Measurements from ENCODE around the gene NACC2.

NACC2 gene

DNA sequence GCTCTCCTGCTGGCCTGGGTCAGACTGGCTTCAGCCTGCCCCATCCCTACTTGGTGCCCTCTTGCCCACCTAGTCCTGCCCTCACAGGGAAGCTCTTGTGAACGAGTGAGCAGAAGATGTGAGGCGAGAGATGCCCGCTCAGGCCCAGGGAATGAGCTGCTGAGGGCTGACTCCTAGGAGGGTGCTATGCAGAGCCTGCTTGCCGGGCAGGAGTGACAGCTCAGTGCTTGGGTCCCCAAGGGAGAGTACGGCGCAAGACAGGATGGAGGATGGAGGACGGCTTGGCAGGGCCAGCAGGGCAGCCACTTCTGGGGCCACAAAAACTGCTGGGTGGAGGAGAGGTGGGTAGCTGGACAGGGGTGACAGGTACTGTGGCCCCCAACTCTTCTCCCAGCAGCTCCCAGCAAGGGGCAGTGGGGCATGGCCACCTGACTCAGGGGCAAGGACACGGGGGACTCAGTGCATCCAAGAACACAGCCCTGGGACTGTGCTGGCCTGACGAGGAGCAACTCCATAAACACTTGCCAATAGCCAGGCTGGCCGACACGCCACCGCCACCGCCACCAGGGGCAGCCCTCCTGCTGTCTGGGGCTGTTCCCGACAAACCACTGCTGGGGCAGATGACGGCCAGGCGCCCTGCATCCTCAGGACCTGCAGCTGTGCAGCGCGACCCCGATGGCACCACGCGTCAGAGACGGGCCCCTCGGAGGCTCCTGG, 78.4 kb downstream of the NACC2 start:
- no peak overlapping the region for H3K27ac ChIP-seq (replicated peaks; ENCODE audit: low read length)
- H2BK5ac ChIP-seq (ENCODE audit: low read length) = peak overlapping the region; percentile 82
- peak overlapping the region; percentile 30 for H3K9ac ChIP-seq (ENCODE audit: low read depth, low read length, poor library complexity)
- H2AFZ ChIP-seq (ENCODE audit: low read length) = no peak overlapping the region
- WGBS, 2 donors (ENCODE audit: extremely low coverage in 2 of 2, insufficient read length in 2 of 2, insufficient replicate concordance in 1 of 2) = no CpG with 5 or more reads among the region's 23 CpGs
- no peak overlapping the region for H3K4me3 ChIP-seq (ENCODE audit: low read length in 2 of 2)
- no peak overlapping the region for H4K8ac ChIP-seq (ENCODE audit: low read depth, low read length)
- H2BK12ac ChIP-seq (ENCODE audit: low read length) = peak overlapping the region; percentile 90
- peak overlapping the region; percentile 95 for H2AK5ac ChIP-seq (ENCODE audit: low read depth, low read length)
- H2BK120ac ChIP-seq (ENCODE audit: low read depth, low read length) = no peak overlapping the region
- peak overlapping the region; percentile 85 for H3K23ac ChIP-seq (ENCODE audit: low read depth, low read length, poor library complexity)
- H3K4ac ChIP-seq (ENCODE audit: low read length) = peak overlapping the region; percentile 23
- H4K91ac ChIP-seq (ENCODE audit: low read depth, low read length, poor library complexity) = no peak overlapping the region
- DNase-seq (ENCODE audit: low spot score) = no peak
- peak overlapping the region; percentile 64 for H2BK15ac ChIP-seq (ENCODE audit: low read length)
- H3K14ac ChIP-seq (ENCODE audit: low read length) = peak overlapping the region; percentile 82
- no peaks in the 10 kb centered on the region for H3K27me3 ChIP-seq (ENCODE audit: control insufficient read depth in 3 of 3, insufficient read depth in 3 of 3, low read depth in 1 of 3, low read length in 3 of 3)
- H3K4me1 ChIP-seq (ENCODE audit: control insufficient read depth in 2 of 2, insufficient read depth in 1 of 2, low read depth in 1 of 2, low read length in 2 of 2) = peaks cover 7 to 16% of the 10 kb centered on the region in 2 donors
- peaks cover 13% of the 10 kb centered on the region for H3K79me1 ChIP-seq (ENCODE audit: low read depth, low read length)
- H3K36me3 ChIP-seq (replicated peaks in 1 of 2; ENCODE audit: control insufficient read depth in 2 of 2, insufficient read depth in 2 of 2, low read length in 2 of 2) = peaks cover 0 to 4% of the 10 kb centered on the region in 2 donors
- H3K18ac ChIP-seq (ENCODE audit: low read length) = peak overlapping the region; percentile 85
- H3K4me2 ChIP-seq (ENCODE audit: insufficient read depth, low read length, poor library complexity, severe bottlenecking) = no peak overlapping the region
- peaks cover 0 to 3% of the 10 kb centered on the region in 2 donors for H3K9me3 ChIP-seq (replicated peaks in 1 of 2; ENCODE audit: control insufficient read depth in 2 of 2, insufficient read depth in 1 of 2, low read depth in 1 of 2, low read length in 2 of 2)

DNA sequence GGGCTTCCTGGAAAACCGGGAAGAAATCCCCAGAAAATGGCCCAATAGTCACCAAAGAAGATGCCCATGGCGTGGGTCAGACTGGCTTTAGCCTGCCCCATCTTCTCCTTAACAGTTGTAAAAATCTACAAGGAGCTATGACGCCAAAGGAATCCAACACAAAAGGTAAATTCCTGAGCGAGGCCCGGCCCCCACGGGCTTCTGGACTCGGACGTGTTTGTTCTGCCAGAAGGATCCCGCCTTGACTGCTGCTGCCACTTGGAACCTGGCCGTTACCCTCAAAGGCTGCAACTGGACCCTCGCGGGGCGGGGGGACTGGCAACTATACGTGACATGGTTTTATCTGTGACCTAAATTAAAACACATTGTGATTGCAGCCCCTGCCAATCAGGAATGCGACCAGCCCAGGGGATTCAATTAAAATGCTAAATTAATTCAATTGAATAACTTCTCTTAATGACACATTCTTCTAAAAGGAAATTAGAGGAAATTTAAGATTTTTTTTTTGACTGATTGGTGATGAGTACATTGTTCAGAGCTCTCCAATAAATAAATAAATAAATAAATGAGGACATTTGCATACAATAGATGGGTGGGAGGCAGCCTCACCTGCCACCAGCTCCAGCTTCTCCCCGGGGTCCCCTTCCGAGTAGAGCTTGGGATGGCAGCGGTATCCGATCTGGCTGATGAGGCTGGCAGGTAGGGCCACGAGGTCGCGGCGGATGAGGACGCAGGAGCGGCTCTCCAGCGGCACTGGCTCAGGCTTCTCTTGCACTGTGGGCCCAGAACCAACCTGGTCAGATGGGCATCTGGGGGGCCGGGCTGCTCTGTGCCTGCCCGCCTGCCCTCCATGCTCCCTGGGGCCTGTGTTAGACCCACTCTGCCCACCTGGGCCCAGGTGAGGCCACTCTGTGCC, 79.2 kb downstream of the NACC2 start:
- H4K8ac ChIP-seq (ENCODE audit: low read depth, low read length) = no peak overlapping the region
- H3K4me3 ChIP-seq (ENCODE audit: low read length in 2 of 2) = no peak overlapping the region
- H2AK5ac ChIP-seq (ENCODE audit: low read depth, low read length) = peak overlapping the region; percentile 95
- peaks cover 13% of the 10 kb centered on the region for H3K79me1 ChIP-seq (ENCODE audit: low read depth, low read length)
- no peaks in the 10 kb centered on the region for H3K27me3 ChIP-seq (ENCODE audit: control insufficient read depth in 3 of 3, insufficient read depth in 3 of 3, low read depth in 1 of 3, low read length in 3 of 3)
- H3K9ac ChIP-seq (ENCODE audit: low read depth, low read length, poor library complexity) = peak overlapping the region; percentile 30
- H3K4me1 ChIP-seq (ENCODE audit: control insufficient read depth in 2 of 2, insufficient read depth in 1 of 2, low read depth in 1 of 2, low read length in 2 of 2) = peaks cover 9 to 16% of the 10 kb centered on the region in 2 donors
- H3K18ac ChIP-seq (ENCODE audit: low read length) = peak overlapping the region; percentile 89
- H3K14ac ChIP-seq (ENCODE audit: low read length) = peak overlapping the region; percentile 63
- H3K27ac ChIP-seq (replicated peaks; ENCODE audit: low read length) = no peak overlapping the region
- peak overlapping the region; percentile 64 for H2BK15ac ChIP-seq (ENCODE audit: low read length)
- peak overlapping the region; percentile 5 for H3K23ac ChIP-seq (ENCODE audit: low read depth, low read length, poor library complexity)
- peak overlapping the region; percentile 90 for H2BK12ac ChIP-seq (ENCODE audit: low read length)
- no peak overlapping the region for H2AFZ ChIP-seq (ENCODE audit: low read length)
- H2BK120ac ChIP-seq (ENCODE audit: low read depth, low read length) = peak overlapping the region; percentile 39
- peak overlapping the region; percentile 82 for H2BK5ac ChIP-seq (ENCODE audit: low read length)
- peaks cover 0 to 4% of the 10 kb centered on the region in 2 donors for H3K36me3 ChIP-seq (replicated peaks in 1 of 2; ENCODE audit: control insufficient read depth in 2 of 2, insufficient read depth in 2 of 2, low read length in 2 of 2)
- H4K91ac ChIP-seq (ENCODE audit: low read depth, low read length, poor library complexity) = no peak overlapping the region
- no peaks in the 10 kb centered on the region for H3K9me3 ChIP-seq (replicated peaks in 1 of 2; ENCODE audit: control insufficient read depth in 2 of 2, insufficient read depth in 1 of 2, low read depth in 1 of 2, low read length in 2 of 2)
- peak overlapping the region; percentile 23 for H3K4ac ChIP-seq (ENCODE audit: low read length)
- DNase-seq (ENCODE audit: low spot score) = no peak
- WGBS, 2 donors (ENCODE audit: extremely low coverage in 2 of 2, insufficient read length in 2 of 2, insufficient replicate concordance in 1 of 2) = no CpG with 5 or more reads among the region's 28 CpGs
- H3K4me2 ChIP-seq (ENCODE audit: insufficient read depth, low read length, poor library complexity, severe bottlenecking) = no peak overlapping the region

DNA sequence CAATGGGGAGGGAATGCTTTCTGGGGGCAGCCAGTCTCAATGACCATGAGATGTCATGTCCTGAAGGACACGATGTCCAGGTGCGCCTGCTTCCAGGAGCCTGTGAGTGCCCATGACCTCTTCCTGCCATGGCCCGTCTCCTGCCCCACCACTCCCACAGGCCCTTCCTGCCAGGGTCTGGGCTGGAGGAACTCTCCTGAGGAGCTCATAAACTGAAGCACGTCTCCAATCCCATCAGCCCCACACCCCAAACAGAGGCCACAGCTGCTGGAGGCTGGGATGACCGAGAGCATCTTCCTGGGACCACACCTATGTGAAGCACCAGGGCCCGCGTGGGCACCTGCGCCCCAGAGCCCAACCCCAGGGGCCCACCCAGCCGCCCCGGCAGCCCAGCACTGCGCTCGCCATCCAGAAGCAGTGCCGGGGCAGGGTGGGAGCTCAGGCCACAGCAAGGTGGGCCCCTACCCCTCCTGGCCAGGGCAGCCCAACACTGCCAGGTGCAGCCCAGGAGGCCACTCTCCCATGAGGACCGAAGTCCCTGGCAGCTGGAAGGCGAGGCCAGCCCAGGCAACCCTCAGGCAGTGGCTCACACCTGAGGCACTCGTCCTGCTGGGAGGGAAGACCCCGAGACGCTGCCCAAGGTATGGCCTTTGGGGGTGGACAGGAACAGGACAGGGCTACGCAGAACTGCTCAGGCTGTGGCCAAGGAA, 80.0 kb downstream of the NACC2 start:
- Histone ChIP-seq H3K27ac (replicated peaks; ENCODE audit: low read length) (no peak overlapping the region), H3K4me2 (ENCODE audit: insufficient read depth, low read length, poor library complexity, severe bottlenecking) (no peak overlapping the region), H3K36me3 (replicated peaks in 1 of 2; ENCODE audit: control insufficient read depth in 2 of 2, insufficient read depth in 2 of 2, low read length in 2 of 2) (peaks cover 0 to 4% of the 10 kb centered on the region in 2 donors), H3K9me3 (replicated peaks in 1 of 2; ENCODE audit: control insufficient read depth in 2 of 2, insufficient read depth in 1 of 2, low read depth in 1 of 2, low read length in 2 of 2) (no peaks in the 10 kb centered on the region), H4K91ac (ENCODE audit: low read depth, low read length, poor library complexity) (no peak overlapping the region), H2BK15ac (ENCODE audit: low read length) (no peak overlapping the region), H2BK120ac (ENCODE audit: low read depth, low read length) (peak overlapping the region; percentile 39), H3K9ac (ENCODE audit: low read depth, low read length, poor library complexity) (no peak overlapping the region), H3K79me1 (ENCODE audit: low read depth, low read length) (peaks cover 13% of the 10 kb centered on the region), H2BK12ac (ENCODE audit: low read length) (peak overlapping the region; percentile 65), H3K4ac (ENCODE audit: low read length) (no peak overlapping the region), H3K4me1 (ENCODE audit: control insufficient read depth in 2 of 2, insufficient read depth in 1 of 2, low read depth in 1 of 2, low read length in 2 of 2) (peaks cover 12% of the 10 kb centered on the region in 2 donors), H3K14ac (ENCODE audit: low read length) (peak overlapping the region; percentile 61), H4K8ac (ENCODE audit: low read depth, low read length) (no peak overlapping the region), H3K27me3 (ENCODE audit: control insufficient read depth in 3 of 3, insufficient read depth in 3 of 3, low read depth in 1 of 3, low read length in 3 of 3) (no peaks in the 10 kb centered on the region), H2AK5ac (ENCODE audit: low read depth, low read length) (peak overlapping the region; percentile 89), H3K4me3 (ENCODE audit: low read length in 2 of 2) (no peak overlapping the region), H3K18ac (ENCODE audit: low read length) (peak overlapping the region; percentile 89), H2BK5ac (ENCODE audit: low read length) (peak overlapping the region; percentile 71), H3K23ac (ENCODE audit: low read depth, low read length, poor library complexity) (no peak overlapping the region), H2AFZ (ENCODE audit: low read length) (no peak overlapping the region)
- WGBS, 2 donors (ENCODE audit: extremely low coverage in 2 of 2, insufficient read length in 2 of 2, insufficient replicate concordance in 1 of 2) = no CpG with 5 or more reads among the region's 19 CpGs
- no peak for DNase-seq (ENCODE audit: low spot score)

All from neuronal stem cell (in vitro differentiated cells).